HepG2 (cell line): Measurements from ENCODE around the gene GFY. TPM values are rescaled to one million over a fixed set of nuclear protein-coding genes. Genes with fewer than 3 reads are reported as not detected.

Experiments
- ARHGAP35 ChIP-seq: sonication (generic); formaldehyde crosslinking; IDR thresholded peaks from 2 replicates; pipeline ENCODE4 v1.9.0; 2022; ENCODE audit warnings: mild to moderate bottlenecking, inconsistent platforms, moderate library complexity, missing genetic modification reagents, borderline replicate concordance
- ARNT2 ChIP-seq: sonication (generic); formaldehyde crosslinking; IDR thresholded peaks from 2 replicates; pipeline ENCODE4 v1.8.0; 2022; ENCODE audit warnings: mild to moderate bottlenecking, low read depth, missing genetic modification reagents, moderate library complexity
- CEBPZ ChIP-seq: IDR thresholded peaks from 2 replicates; pipeline ENCODE4 v1.6.1; 2012; ENCODE audit warnings: low read length, improper control_type of control experiment
- LRRFIP1 ChIP-seq: sonication (generic); formaldehyde crosslinking; conservative IDR thresholded peaks from 2 replicates; pipeline ENCODE4 v1.4.0; 2020; ENCODE audit warnings: missing genetic modification reagents
- NFKB2 ChIP-seq: sonication (generic); formaldehyde crosslinking; IDR thresholded peaks from 2 replicates; pipeline ENCODE4 v1.4.0; 2020; ENCODE audit warnings: missing genetic modification reagents, borderline replicate concordance
- PAX8 ChIP-seq: sonication (generic); formaldehyde crosslinking; IDR thresholded peaks from 2 replicates; pipeline ENCODE4 v1.8.0; 2022; ENCODE audit warnings: mild to moderate bottlenecking, missing genetic modification reagents, borderline replicate concordance
- SKI ChIP-seq: fragments of 450-650 bp; IDR thresholded peaks from one replicate; pipeline ENCODE4 v1.6.1; 2018; ENCODE audit warnings: mild to moderate bottlenecking; ENCODE audit not compliant: partially characterized antibody
- TIGD3 ChIP-seq: sonication (generic); formaldehyde crosslinking; IDR thresholded peaks from 2 replicates; pipeline ENCODE4 v1.5.1; 2020; ENCODE audit warnings: mild to moderate bottlenecking, missing genetic modification reagents, borderline replicate concordance
- ZNF468 ChIP-seq: sonication (generic); formaldehyde crosslinking; IDR thresholded peaks from 2 replicates; pipeline ENCODE4 v1.8.0; 2022; ENCODE audit warnings: mild to moderate bottlenecking, moderate library complexity, missing genetic modification reagents
- polyA plus RNA-seq, 8 experiments: library from polyadenylated mRNA; depleted of rRNA in 3 of 8; stranded (reverse) in 7 of 8; unstranded in 1 of 8; fragments of >200 nt; fragmentation: Illumina TruSeq in 4 of 8; extraction: Trizol in 4 of 8; gene quantifications; 2 replicates each; pipeline versions ENCODE4 v1.2.1 to v1.2.3, GENCODE V29; 2011 to 2016; ENCODE audit warnings: low read depth in 4 of 8, missing spikeins in 1 of 8, mixed read lengths in 1 of 8; ENCODE audit not compliant: insufficient read depth in 1 of 8
- total RNA-seq, 5 experiments: library from RNA; depleted of rRNA; stranded (reverse); fragments of >200 nt; fragmentation: Illumina TruSeq; extraction: Trizol; gene quantifications; 2 replicates each; pipeline ENCODE4 v1.2.3, GENCODE V29; 2016; ENCODE audit warnings: low read depth in 1 of 5

The GFY gene
- total and polyA plus RNA-seq, 2 of the 13 experiments (the other 11 are each of a cell fraction or from before 2014, with no cell fraction given), result not detected

- no peak for TF ChIP-seq LRRFIP1 (CRISPR knock-in tag)
- no peak for TF ChIP-seq ARHGAP35 (CRISPR knock-in tag)
- TF ChIP-seq ZNF468 (CRISPR knock-in tag), result no peak
- no peak for TF ChIP-seq ARNT2 (CRISPR knock-in tag)
- no peak for TF ChIP-seq NFKB2 (CRISPR knock-in tag)
- no peak for TF ChIP-seq PAX8
- TF ChIP-seq CEBPZ, result no peak
- no peak for TF ChIP-seq SKI
- TF ChIP-seq TIGD3 (CRISPR knock-in tag), result no peak
These were observed 35.8 kb upstream of the GFY start (continued) for GRCh38 chr19:49389406-49389805.
